H1 (cell line): Measurements from ENCODE around the gene WNT5A. TPM values are rescaled to one million over a fixed set of nuclear protein-coding genes. Genes with fewer than 3 reads are reported as not detected.

Experiments
- CTCF ChIA-PET: fragments of 300-600 bp; sonication (Branson Sonifier 250); formaldehyde crosslinking; loops from one replicate; lab custom pipeline; 2021; ENCODE audit not compliant: partially characterized antibody; lab: Charles Lee
- POLR2A ChIA-PET: fragments of 300-600 bp; sonication (Branson Sonifier 250); formaldehyde crosslinking; loops from one replicate; lab custom pipeline; 2021; ENCODE audit warnings: inconsistent platforms; ENCODE audit not compliant: partially characterized antibody; lab: Charles Lee
- DNase-seq, 2 experiments: peaks; one replicate each; pipeline versions ENCODE4 v3.0.0 to v3.0.0-alpha.2; 2010 to 2022; ENCODE audit warnings: low spot score in 2 of 2, low read depth in 1 of 2, mixed read lengths in 1 of 2
- FAIRE-seq: peaks from 2 replicates; lab custom pipeline; 2011; peaks lifted over from hg19 to GRCh38; lab: Jason Lieb, UNC
- H2AFZ ChIP-seq: 2 replicates; pipeline ENCODE4 v1.8.1; 2012; ENCODE audit warnings: low read length, inconsistent platforms
- H2AK5ac ChIP-seq: 2 replicates; pipeline ENCODE4 v1.6.1; 2013; ENCODE audit warnings: low read depth, low read length
- H2BK120ac ChIP-seq: replicated peaks from 2 replicates; pipeline ENCODE3; 2013; ENCODE audit warnings: low read depth, low read length, inconsistent platforms
- H2BK12ac ChIP-seq: 2 replicates; pipeline ENCODE4 v1.6.1; 2013; ENCODE audit warnings: low read depth, low read length
- H2BK15ac ChIP-seq: 2 replicates; pipeline ENCODE4 v1.6.1; 2013; ENCODE audit warnings: low read length
- H2BK20ac ChIP-seq: 2 replicates; pipeline ENCODE4 v1.6.1; 2013; ENCODE audit warnings: low read length
- H2BK5ac ChIP-seq: 2 replicates; pipeline ENCODE4 v1.6.1; 2013; ENCODE audit warnings: low read depth, low read length
- H3K14ac ChIP-seq: 2 replicates; pipeline ENCODE4 v1.6.1; 2013; ENCODE audit warnings: inconsistent platforms; ENCODE audit not compliant: insufficient read length
- H3K18ac ChIP-seq: 2 replicates; pipeline ENCODE4 v1.6.1; 2013; ENCODE audit warnings: low read length; ENCODE audit errors: extremely low read depth
- H3K23ac ChIP-seq: 2 replicates; pipeline ENCODE4 v1.6.1; 2013; ENCODE audit warnings: inconsistent platforms; ENCODE audit not compliant: insufficient read length
- H3K23me2 ChIP-seq: 2 replicates; pipeline ENCODE4 v1.6.1; 2013; ENCODE audit warnings: low read depth, low read length
- H3K27ac ChIP-seq: 2 replicates; pipeline ENCODE4 v1.6.1; 2011; ENCODE audit warnings: low read depth, low read length, inconsistent platforms
- H3K27me3 ChIP-seq, 4 experiments: replicated peaks in 1 of 4; 1 replicate in 1 of 4; 2 replicates in 3 of 4; pipeline versions ENCODE4 v1.6.1 to v1.8.1; 2011 to 2013; ENCODE audit warnings: low read length in 3 of 4, mild to moderate bottlenecking in 3 of 4, inconsistent platforms in 2 of 4, mixed read lengths in 2 of 4, moderate library complexity in 1 of 4; ENCODE audit not compliant: control insufficient read depth in 3 of 4, insufficient read depth in 3 of 4; ENCODE audit errors: extremely low read depth in 1 of 4
- H3K36me3 ChIP-seq, 4 experiments: 2 replicates each; pipeline versions ENCODE4 v1.6.1 to v1.8.1; 2011 to 2013; ENCODE audit warnings: mild to moderate bottlenecking in 4 of 4, low read length in 3 of 4, moderate library complexity in 2 of 4, control low read depth in 1 of 4, inconsistent platforms in 1 of 4; ENCODE audit not compliant: insufficient read depth in 4 of 4, control insufficient read depth in 2 of 4
- H3K4ac ChIP-seq: replicated peaks from 2 replicates; pipeline ENCODE3; 2013; ENCODE audit warnings: low read length, low read depth, mixed read lengths, inconsistent platforms; ENCODE audit not compliant: insufficient read length
- H3K4me1 ChIP-seq, 4 experiments: replicated peaks in 1 of 4; 1 replicate in 1 of 4; 2 replicates in 3 of 4; pipeline versions ENCODE4 v1.6.1 to v1.8.1; 2011 to 2013; ENCODE audit warnings: low read length in 3 of 4, inconsistent platforms in 2 of 4, mixed read lengths in 1 of 4; ENCODE audit not compliant: insufficient read depth in 4 of 4, control insufficient read depth in 3 of 4
- H3K4me2 ChIP-seq, 2 experiments: 2 replicates each; pipeline versions ENCODE4 v1.6.1 to v1.8.1; 2011 to 2013; ENCODE audit warnings: low read depth in 2 of 2, low read length in 2 of 2, control low read depth in 1 of 2, inconsistent platforms in 1 of 2, mild to moderate bottlenecking in 1 of 2; ENCODE audit not compliant: insufficient read depth in 1 of 2
- H3K4me3 ChIP-seq, 4 experiments: fragments of 200-600, 300-600 bp in 1 of 4; sonication (generic), shearing (Covaris generic), sonication (Bioruptor Twin) in 1 of 4; 2 replicates each; pipeline versions ENCODE4 v1.5.1 to v1.8.1; 2011 to 2016; ENCODE audit warnings: low read length in 4 of 4, low read depth in 3 of 4, control low read depth in 2 of 4, inconsistent platforms in 2 of 4, mild to moderate bottlenecking in 2 of 4, mixed read lengths in 1 of 4, moderate library complexity in 1 of 4; ENCODE audit not compliant: insufficient read depth in 2 of 4; ENCODE audit errors: extremely low read depth in 1 of 4
- H3K56ac ChIP-seq: replicated peaks from 2 replicates; pipeline ENCODE3; 2013; ENCODE audit warnings: low read depth, mild to moderate bottlenecking, mixed read lengths, low read length, inconsistent platforms; ENCODE audit not compliant: insufficient read length
- H3K79me1 ChIP-seq: 2 replicates; pipeline ENCODE4 v1.6.1; 2013; ENCODE audit warnings: low read depth, low read length, control low read depth
- H3K79me2 ChIP-seq, 2 experiments: 2 replicates each; pipeline versions ENCODE4 v1.6.1 to v1.8.1; 2012 to 2013; ENCODE audit warnings: low read length in 2 of 2, mild to moderate bottlenecking in 2 of 2, inconsistent platforms in 1 of 2; ENCODE audit not compliant: insufficient read depth in 2 of 2, control insufficient read depth in 1 of 2
- H3K9ac ChIP-seq, 4 experiments: replicated peaks in 1 of 4; 1 replicate in 1 of 4; 2 replicates in 3 of 4; pipeline versions ENCODE4 v1.6.1 to v1.8.1; 2011 to 2013; ENCODE audit warnings: low read depth in 3 of 4, low read length in 3 of 4, control low read depth in 2 of 4, mild to moderate bottlenecking in 2 of 4, moderate library complexity in 2 of 4, inconsistent platforms in 1 of 4; ENCODE audit errors: extremely low read depth in 1 of 4
- H3K9me3 ChIP-seq, 2 experiments: 2 replicates each; pipeline versions ENCODE4 v1.6.1 to v1.8.1; 2012 to 2013; ENCODE audit warnings: mild to moderate bottlenecking in 2 of 2, moderate library complexity in 2 of 2, control low read depth in 1 of 2, inconsistent platforms in 1 of 2, low read depth in 1 of 2, low read length in 1 of 2, mixed read lengths in 1 of 2; ENCODE audit not compliant: insufficient read depth in 2 of 2
- H4K20me1 ChIP-seq, 2 experiments: replicated peaks in 1 of 2; 2 replicates each; pipeline versions ENCODE3 to v1.8.1; 2011 to 2013; ENCODE audit warnings: inconsistent platforms in 2 of 2, low read length in 2 of 2, mild to moderate bottlenecking in 1 of 2; ENCODE audit not compliant: insufficient read depth in 2 of 2, control insufficient read depth in 1 of 2
- H4K5ac ChIP-seq: 2 replicates; pipeline ENCODE4 v1.6.1; 2013; ENCODE audit warnings: low read length, low read depth, mixed read lengths, inconsistent platforms; ENCODE audit not compliant: insufficient read length
- H4K8ac ChIP-seq: 2 replicates; pipeline ENCODE4 v1.8.0; 2013; ENCODE audit warnings: mild to moderate bottlenecking, moderate library complexity, low read length, inconsistent platforms; ENCODE audit not compliant: insufficient read depth; ENCODE audit errors: extremely low read depth
- H4K91ac ChIP-seq: replicated peaks from 2 replicates; pipeline ENCODE3; 2013; ENCODE audit warnings: low read length, mixed read lengths, inconsistent platforms; ENCODE audit not compliant: insufficient read length
- CBX5 ChIP-seq: fragments of 300-800, 300-1000 bp; sonication (generic); IDR thresholded peaks from 2 replicates; pipeline ENCODE4 v1.7.1; 2016; ENCODE audit warnings: antibody characterized with exemption, low read length, low read depth
- EZH2 ChIP-seq: fragments of 200-600 bp; sonication (generic); IDR thresholded peaks from 2 replicates; pipeline ENCODE4 v1.7.1; 2012; ENCODE audit warnings: low read depth, mild to moderate bottlenecking, moderate library complexity, low read length, inconsistent platforms; ENCODE audit not compliant: severe bottlenecking
- FOSL1 ChIP-seq: IDR thresholded peaks from 2 replicates; pipeline ENCODE4 v1.6.1; 2011; ENCODE audit warnings: mild to moderate bottlenecking, low read depth, low read length, moderate library complexity; ENCODE audit not compliant: insufficient read depth
- RFX5 ChIP-seq: IDR thresholded peaks from 2 replicates; pipeline ENCODE4 v1.6.1; 2011; ENCODE audit warnings: low read depth, low read length, improper control_type of control experiment, borderline replicate concordance
- SAP30 ChIP-seq: fragments of 300-600 bp; sonication (generic); IDR thresholded peaks from 2 replicates; pipeline ENCODE4 v1.7.1; 2012; ENCODE audit warnings: low read length, moderate library complexity, mild to moderate bottlenecking, inconsistent platforms; ENCODE audit not compliant: insufficient read depth, insufficient replicate concordance
- WGBS, 2 experiments: shearing (Covaris generic) in 1 of 2; methylation state at CpG; one replicate each; pipeline versions ENCODE4 v1.1.6 to v1.1.7; 2013 to 2015; ENCODE audit warnings: low lambda C conversion rate in 2 of 2, mixed read lengths in 2 of 2, inconsistent platforms in 1 of 2, low coverage in 1 of 2, missing lambda C conversion rate in 1 of 2; ENCODE audit not compliant: insufficient replicate concordance in 2 of 2, insufficient coverage in 1 of 2, insufficient read length in 1 of 2; ENCODE audit errors: extremely low coverage in 1 of 2, missing lambda C conversion rate in 1 of 2; 5-methylcytosine and 5-hydroxymethylcytosine counted together
- polyA plus RNA-seq, 7 experiments: library from polyadenylated mRNA; depleted of rRNA in 3 of 7; stranded (reverse) in 5 of 7; unstranded in 2 of 7; fragments of >200 nt in 5 of 7; fragments of 200-250 nt in 2 of 7; gene quantifications; 1 replicate in 5 of 7; 2 replicates in 1 of 7; 4 replicates in 1 of 7; pipeline versions ENCODE4 v1.2.1 to v1.2.3, GENCODE V29; 2011 to 2013; ENCODE audit warnings: missing spikeins in 2 of 7, mixed read lengths in 2 of 7
- total RNA-seq: library from RNA; stranded (reverse); fragmentation: NEBNext Ultra II Directional; extraction: Animal tissue kit (Norgen Biotek cat#: 25700); gene quantifications from 2 replicates; pipeline ENCODE4 v1.2.1, GENCODE V29; 2021
- TF ChIP-seq, protein P1 (sequence below): IDR thresholded peaks from 2 replicates; pipeline ENCODE4 v1.6.1; 2012; ENCODE audit warnings: low read length, inconsistent platforms

WNT5A gene
- total and polyA plus RNA-seq, 2 of the 8 experiments (the other 6 are each of a cell fraction or from before 2014, with no cell fraction given): 3.9 to 5.6 TPM

DNA sequence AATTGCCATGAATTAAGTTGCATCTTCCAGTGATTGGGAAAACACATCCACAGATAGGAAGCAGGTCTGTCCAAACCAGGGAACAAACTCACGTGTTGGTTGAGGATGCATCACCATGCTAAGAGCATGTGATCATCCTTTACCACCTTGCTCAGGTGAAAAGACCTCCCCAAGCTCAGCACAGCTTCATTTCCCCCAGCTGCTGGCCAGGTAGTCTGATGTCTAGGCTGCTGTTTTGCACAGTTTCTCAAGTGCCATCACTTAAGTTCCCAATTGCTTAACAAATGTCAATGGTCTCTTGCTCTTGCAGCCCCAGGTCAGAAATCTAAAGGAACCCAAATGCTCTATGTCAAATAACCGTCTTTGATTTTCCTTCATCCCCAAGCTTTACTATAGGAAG, 34.2 kb downstream of the WNT5A start:
- H2BK12ac ChIP-seq: no peak overlapping the region
- H3K14ac ChIP-seq: no peak overlapping the region
- no peak overlapping the region for H2AK5ac ChIP-seq
- H3K56ac ChIP-seq: no peak overlapping the region
- no peak overlapping the region for H3K4me3 ChIP-seq
- no peak for FAIRE-seq
- H2BK5ac ChIP-seq: no peak overlapping the region
- no peak overlapping the region for H3K4me2 ChIP-seq
- TF ChIP-seq, protein P1, sequence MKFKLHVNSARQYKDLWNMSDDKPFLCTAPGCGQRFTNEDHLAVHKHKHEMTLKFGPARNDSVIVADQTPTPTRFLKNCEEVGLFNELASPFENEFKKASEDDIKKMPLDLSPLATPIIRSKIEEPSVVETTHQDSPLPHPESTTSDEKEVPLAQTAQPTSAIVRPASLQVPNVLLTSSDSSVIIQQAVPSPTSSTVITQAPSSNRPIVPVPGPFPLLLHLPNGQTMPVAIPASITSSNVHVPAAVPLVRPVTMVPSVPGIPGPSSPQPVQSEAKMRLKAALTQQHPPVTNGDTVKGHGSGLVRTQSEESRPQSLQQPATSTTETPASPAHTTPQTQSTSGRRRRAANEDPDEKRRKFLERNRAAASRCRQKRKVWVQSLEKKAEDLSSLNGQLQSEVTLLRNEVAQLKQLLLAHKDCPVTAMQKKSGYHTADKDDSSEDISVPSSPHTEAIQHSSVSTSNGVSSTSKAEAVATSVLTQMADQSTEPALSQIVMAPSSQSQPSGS: no peak
- TF ChIP-seq RFX5 (no peak), CBX5 (no peak), SAP30 (no peak), FOSL1 (no peak), EZH2 (no peak)
- TF ChIP-seq, all 59 proteins: peak for 0
- Histone ChIP-seq H3K23me2 (no peaks in the 10 kb centered on the region), H3K9ac (no peak overlapping the region), H2BK20ac (no peak overlapping the region), H3K36me3 (no peaks in the 10 kb centered on the region), H2BK15ac (no peak overlapping the region), H3K4ac (no peak overlapping the region), H3K18ac (no peak overlapping the region), H3K79me2 (no peaks in the 10 kb centered on the region), H2BK120ac (no peak overlapping the region), H4K91ac (no peak overlapping the region), H2AFZ (0 out of 2 replicates have a peak overlapping the region, but pooled peaks have one; percentile 8), H3K9me3 (no peaks in the 10 kb centered on the region), H4K20me1 (no peaks in the 10 kb centered on the region), H4K8ac (no peak overlapping the region), H4K5ac (no peak overlapping the region), H3K4me1 (no peaks in the 10 kb centered on the region), H3K79me1 (no peaks in the 10 kb centered on the region), H3K23ac (no peak overlapping the region), H3K27ac (no peak overlapping the region), H3K27me3 (no peaks in the 10 kb centered on the region)
- WGBS, 2 experiments: 91% methylated on average over 2 of the region's 2 CpGs; no CpG with 5 or more reads in 1 of the 2 experiments
- ChIA-PET POLR2A (no interaction called here), CTCF (interaction anchor here (0.6 to 2.2 kb wide), 3 partner anchors 11 to 48 kb away, joined by 3 to 4 read pairs (median 4); no protein-coding TSS in a partner anchor)
- DNase-seq: no peak
